ENCODE measurements around the gene EFNA1. TPM values are rescaled to one million over a fixed set of nuclear protein-coding genes. Genes with fewer than 3 reads are reported as not detected.
A peak's percentile ranks its signal among the peaks of the same experiment; 100 is the strongest.

EFNA1 gene
- total and polyA plus RNA-seq, 2 of the 13 experiments (the other 11 are each of a cell fraction or from before 2014, with no cell fraction given), result 81.8 to 874 TPM

- TF ChIP-seq CENPBD1 (CRISPR knock-in tag; IDR thresholded peaks at IDR 0.05; ENCODE audit: borderline replicate concordance, low read depth) (no peak), POLR2AphosphoS5 (IDR thresholded peaks at IDR 0.05; ENCODE audit: low read depth, low read length) (no peak), FOSL2 (CRISPR knock-in tag; IDR thresholded peaks at IDR 0.05) (no peak), ZKSCAN1 (IDR thresholded peaks at IDR 0.05; ENCODE audit: low read length) (no peak), MNT (IDR thresholded peaks at IDR 0.05) (no peak), BCLAF1 (IDR thresholded peaks at IDR 0.05) (no peak), NFIC (IDR thresholded peaks at IDR 0.05; ENCODE audit: low read length) (no peak), GATAD2A (CRISPR knock-in tag; IDR thresholded peaks at IDR 0.05) (peak; percentile 25; the same call in 1 of the 2 replicates), ZNF589 (CRISPR knock-in tag; conservative IDR thresholded peaks at IDR 0.05) (no peak), NKX3-1 (CRISPR knock-in tag; IDR thresholded peaks at IDR 0.05) (no peak), ZSCAN30 (CRISPR knock-in tag; IDR thresholded peaks at IDR 0.05) (no peak), MATR3 (CRISPR knock-in tag; IDR thresholded peaks at IDR 0.05) (no peak), ZNF775 (CRISPR knock-in tag; IDR thresholded peaks at IDR 0.05; ENCODE audit: borderline replicate concordance) (no peak), DMAP1 (CRISPR knock-in tag; IDR thresholded peaks at IDR 0.05) (no peak), DR1 (CRISPR knock-in tag; IDR thresholded peaks at IDR 0.05) (no peak), ETV6 (CRISPR knock-in tag; conservative IDR thresholded peaks at IDR 0.05) (no peak), ZNF33B (CRISPR knock-in tag; IDR thresholded peaks at IDR 0.05) (no peak), RBM22 (optimal IDR thresholded peaks at IDR 0.05; ENCODE audit: low read length) (no peak), ZNF800 (CRISPR knock-in tag; IDR thresholded peaks at IDR 0.05) (no peak), FOXA3 (CRISPR knock-in tag; IDR thresholded peaks at IDR 0.05) (no peak), ZNF296 (CRISPR knock-in tag; conservative IDR thresholded peaks at IDR 0.05) (no peak), SETDB1 (CRISPR knock-in tag; IDR thresholded peaks at IDR 0.05; ENCODE audit: borderline replicate concordance) (no peak), MEF2D (CRISPR knock-in tag; IDR thresholded peaks at IDR 0.05) (no peak), ZNF430 (CRISPR knock-in tag; IDR thresholded peaks at IDR 0.05) (no peak), ZNF3 (CRISPR knock-in tag; IDR thresholded peaks at IDR 0.05) (no peak), ZNF776 (CRISPR knock-in tag; IDR thresholded peaks at IDR 0.05) (no peak), ZNF567 (CRISPR knock-in tag; IDR thresholded peaks at IDR 0.05; ENCODE audit: borderline replicate concordance) (no peak), HDAC2 (CRISPR knock-in tag; IDR thresholded peaks at IDR 0.05) (no peak; the same call in 1 of the 2 replicates), MXI1 (IDR thresholded peaks at IDR 0.05; ENCODE audit: borderline replicate concordance, low read depth, low read length) (no peak)
Observed at GRCh38 chr1:155176544-155177071, 48.9 kb downstream of the EFNA1 start (continued).

All from HepG2 (cell line).